ENCODE data around the gene TRAM2.
A peak's percentile ranks its signal among the peaks of the same experiment; 100 is the strongest.

Gene TRAM2

DNA sequence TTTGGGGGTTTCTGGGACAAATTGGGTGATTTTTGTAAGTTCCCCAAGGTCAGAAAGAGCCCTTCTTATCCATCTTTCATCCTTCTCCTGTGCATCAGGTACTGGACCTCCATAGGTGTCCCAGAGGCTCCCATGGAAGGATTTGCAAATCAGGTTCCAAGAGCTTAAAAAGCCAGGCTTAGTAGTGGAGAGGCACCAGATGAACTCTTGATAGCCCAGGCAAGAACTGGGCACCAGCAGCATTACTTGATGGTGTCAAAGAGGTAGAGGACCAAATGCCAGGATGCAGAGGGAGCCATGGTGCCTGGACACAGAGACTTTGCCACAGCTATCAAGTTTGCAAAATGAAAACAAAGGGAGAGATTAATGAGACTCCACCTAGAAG is 20.9 kb upstream of the TRAM2 start:
- TF ChIP-seq, protein P1, sequence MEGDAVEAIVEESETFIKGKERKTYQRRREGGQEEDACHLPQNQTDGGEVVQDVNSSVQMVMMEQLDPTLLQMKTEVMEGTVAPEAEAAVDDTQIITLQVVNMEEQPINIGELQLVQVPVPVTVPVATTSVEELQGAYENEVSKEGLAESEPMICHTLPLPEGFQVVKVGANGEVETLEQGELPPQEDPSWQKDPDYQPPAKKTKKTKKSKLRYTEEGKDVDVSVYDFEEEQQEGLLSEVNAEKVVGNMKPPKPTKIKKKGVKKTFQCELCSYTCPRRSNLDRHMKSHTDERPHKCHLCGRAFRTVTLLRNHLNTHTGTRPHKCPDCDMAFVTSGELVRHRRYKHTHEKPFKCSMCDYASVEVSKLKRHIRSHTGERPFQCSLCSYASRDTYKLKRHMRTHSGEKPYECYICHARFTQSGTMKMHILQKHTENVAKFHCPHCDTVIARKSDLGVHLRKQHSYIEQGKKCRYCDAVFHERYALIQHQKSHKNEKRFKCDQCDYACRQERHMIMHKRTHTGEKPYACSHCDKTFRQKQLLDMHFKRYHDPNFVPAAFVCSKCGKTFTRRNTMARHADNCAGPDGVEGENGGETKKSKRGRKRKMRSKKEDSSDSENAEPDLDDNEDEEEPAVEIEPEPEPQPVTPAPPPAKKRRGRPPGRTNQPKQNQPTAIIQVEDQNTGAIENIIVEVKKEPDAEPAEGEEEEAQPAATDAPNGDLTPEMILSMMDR (conservative IDR thresholded peaks at IDR 0.05; ENCODE audit: low read length): no peak
- no peak for TF ChIP-seq EZH2phosphoT487 (IDR thresholded peaks at IDR 0.05; ENCODE audit: borderline replicate concordance)
- no peak overlapping the region for H3K4me3 ChIP-seq (ENCODE audit: low read length, poor library complexity, severe bottlenecking)
- peaks cover 40% of the 10 kb centered on the region for H3K4me1 ChIP-seq (ENCODE audit: insufficient read depth, low read length, poor library complexity, severe bottlenecking)
- no peaks in the 10 kb centered on the region for H3K79me2 ChIP-seq (ENCODE audit: insufficient read depth, low read length)
- no peak overlapping the region for H3K9ac ChIP-seq (ENCODE audit: low read depth, low read length, poor library complexity, severe bottlenecking)
- no peaks in the 10 kb centered on the region for H4K20me1 ChIP-seq (ENCODE audit: insufficient read depth, low read length, poor library complexity, severe bottlenecking)
- H3K9me2 ChIP-seq (replicated peaks; ENCODE audit: low read depth, low read length): no peaks in the 10 kb centered on the region
- H3K4me2 ChIP-seq (ENCODE audit: low read depth, low read length, poor library complexity, severe bottlenecking): no peak overlapping the region
- H3K9me3 ChIP-seq (ENCODE audit: insufficient read depth, low read depth, low read length): no peaks in the 10 kb centered on the region
- H3K27me3 ChIP-seq (ENCODE audit: insufficient read depth, low read length, poor library complexity, severe bottlenecking): no peaks in the 10 kb centered on the region
- H3K36me3 ChIP-seq (ENCODE audit: insufficient read depth, low read length): no peaks in the 10 kb centered on the region
- no peak overlapping the region for H2AFZ ChIP-seq (ENCODE audit: low read length)
- no peaks in the 10 kb centered on the region for H3F3A ChIP-seq (ENCODE audit: low read depth)

DNA sequence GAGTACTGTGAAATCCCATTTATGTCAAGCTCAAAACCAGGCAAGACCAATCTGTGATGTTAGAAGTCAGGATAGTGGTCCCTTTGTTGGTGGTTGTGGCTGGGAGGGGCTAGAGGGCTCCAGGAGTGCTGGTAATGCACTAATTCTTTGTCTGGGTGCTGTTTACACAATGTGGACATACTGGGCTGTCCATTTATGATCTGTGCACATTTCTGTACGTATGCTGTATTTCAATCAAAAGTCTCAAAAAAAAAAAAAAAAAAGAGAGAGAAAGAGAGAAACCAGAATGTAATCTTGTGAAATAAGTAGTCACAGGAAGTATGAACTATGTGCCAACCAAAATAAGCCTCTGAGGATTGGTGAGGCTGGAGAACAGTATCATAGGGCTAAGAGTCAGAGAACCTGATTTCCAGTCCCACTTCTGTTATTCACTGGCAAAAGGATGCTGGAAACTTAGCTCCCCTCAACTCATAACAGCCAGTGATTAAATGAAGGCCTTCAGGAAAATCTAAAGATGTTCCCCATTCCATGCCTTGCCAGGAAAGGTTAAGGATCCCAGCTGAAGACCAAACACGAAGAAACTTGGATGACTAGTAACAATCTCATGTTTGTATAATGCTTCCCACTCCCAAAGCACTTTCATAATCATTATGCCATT is 19.6 kb upstream of the TRAM2 start:
- Histone ChIP-seq H3K27me3 (ENCODE audit: insufficient read depth, low read length, poor library complexity, severe bottlenecking) (no peaks in the 10 kb centered on the region), H3K79me2 (ENCODE audit: insufficient read depth, low read length) (no peaks in the 10 kb centered on the region), H3K4me3 (ENCODE audit: low read length, poor library complexity, severe bottlenecking) (no peak overlapping the region), H2AFZ (ENCODE audit: low read length) (no peak overlapping the region), H4K20me1 (ENCODE audit: insufficient read depth, low read length, poor library complexity, severe bottlenecking) (no peaks in the 10 kb centered on the region), H3K9me3 (ENCODE audit: insufficient read depth, low read depth, low read length) (no peaks in the 10 kb centered on the region), H3F3A (ENCODE audit: low read depth) (no peaks in the 10 kb centered on the region), H3K4me1 (ENCODE audit: insufficient read depth, low read length, poor library complexity, severe bottlenecking) (peaks cover 37% of the 10 kb centered on the region), H3K9me2 (replicated peaks; ENCODE audit: low read depth, low read length) (no peaks in the 10 kb centered on the region), H3K4me2 (ENCODE audit: low read depth, low read length, poor library complexity, severe bottlenecking) (peak overlapping the region; percentile 67), H3K36me3 (ENCODE audit: insufficient read depth, low read length) (no peaks in the 10 kb centered on the region), H3K9ac (ENCODE audit: low read depth, low read length, poor library complexity, severe bottlenecking) (no peak overlapping the region)
- no peak for TF ChIP-seq EZH2phosphoT487 (IDR thresholded peaks at IDR 0.05; ENCODE audit: borderline replicate concordance)
- TF ChIP-seq, protein P1 (conservative IDR thresholded peaks at IDR 0.05; ENCODE audit: low read length): no peak

DNA sequence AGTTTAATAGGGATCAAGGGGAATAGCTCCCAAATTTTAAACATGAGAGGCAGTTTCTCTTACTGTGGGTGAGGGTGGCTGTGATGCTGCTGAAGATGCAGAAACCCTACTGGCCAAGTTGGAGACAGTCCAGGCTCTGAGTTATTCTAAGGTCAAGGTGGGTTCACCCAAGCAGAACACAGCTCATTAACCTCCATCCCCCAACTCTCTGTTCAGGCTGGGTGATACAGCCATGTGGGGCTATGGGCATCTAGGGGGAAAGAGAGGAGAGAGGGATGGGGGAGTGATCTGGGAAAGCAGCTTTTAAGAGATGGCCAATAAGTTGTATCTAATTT is 18.9 kb upstream of the TRAM2 start:
- H3K9me3 ChIP-seq (ENCODE audit: insufficient read depth, low read depth, low read length): no peaks in the 10 kb centered on the region
- no peaks in the 10 kb centered on the region for H3K79me2 ChIP-seq (ENCODE audit: insufficient read depth, low read length)
- no peak for TF ChIP-seq EZH2phosphoT487 (IDR thresholded peaks at IDR 0.05; ENCODE audit: borderline replicate concordance)
- TF ChIP-seq, protein P1 (conservative IDR thresholded peaks at IDR 0.05; ENCODE audit: low read length): no peak; the same call in 1 of the 2 replicates
- peak overlapping the region; percentile 25 for H3K9ac ChIP-seq (ENCODE audit: low read depth, low read length, poor library complexity, severe bottlenecking)
- no peaks in the 10 kb centered on the region for H3K9me2 ChIP-seq (replicated peaks; ENCODE audit: low read depth, low read length)
- peaks cover 37% of the 10 kb centered on the region for H3K4me1 ChIP-seq (ENCODE audit: insufficient read depth, low read length, poor library complexity, severe bottlenecking)
- no peak overlapping the region for H3K4me3 ChIP-seq (ENCODE audit: low read length, poor library complexity, severe bottlenecking)
- H3F3A ChIP-seq (ENCODE audit: low read depth): no peaks in the 10 kb centered on the region
- no peaks in the 10 kb centered on the region for H3K27me3 ChIP-seq (ENCODE audit: insufficient read depth, low read length, poor library complexity, severe bottlenecking)
- peak overlapping the region; percentile 67 for H3K4me2 ChIP-seq (ENCODE audit: low read depth, low read length, poor library complexity, severe bottlenecking)
- H4K20me1 ChIP-seq (ENCODE audit: insufficient read depth, low read length, poor library complexity, severe bottlenecking): no peaks in the 10 kb centered on the region
- peak overlapping the region; percentile 45; the same call in 1 of the 2 replicates for H2AFZ ChIP-seq (ENCODE audit: low read length)
- no peaks in the 10 kb centered on the region for H3K36me3 ChIP-seq (ENCODE audit: insufficient read depth, low read length)
